22Rv1 (cell line): Measurements from ENCODE around the gene CDHR4.

Source experiments
- CTCF ChIP-seq: fragments of 450-650 bp; IDR thresholded peaks from 2 replicates; pipeline ENCODE4 v1.5.1; 2017; ENCODE audit warnings: mild to moderate bottlenecking
- ZFX ChIP-seq: fragments of 450-650 bp; IDR thresholded peaks from 2 replicates; pipeline ENCODE4 v1.6.1; 2017; ENCODE audit warnings: antibody characterized with exemption, borderline replicate concordance

- TF ChIP-seq CTCF (no peak), ZFX (no peak)
Observed at GRCh38 chr3:49787536-49787935, 12.1 kb downstream of the CDHR4 start.
